Bronchial epithelial cell (primary cell): Measurements from ENCODE around the gene NACC1. TPM values are rescaled to one million over a fixed set of nuclear protein-coding genes. Genes with fewer than 3 reads are reported as not detected.

Experiments
- DNase-seq: peaks from one replicate; pipeline ENCODE4 v3.0.0-alpha.2; 2010; ENCODE audit warnings: low read depth
- FAIRE-seq: peaks from 2 replicates; lab custom pipeline; 2011; peaks lifted over from hg19 to GRCh38; lab: Jason Lieb, UNC
- H3K27me3 ChIP-seq: 2 replicates; pipeline ENCODE4 v1.5.1; 2011; ENCODE audit warnings: low read length; ENCODE audit not compliant: control insufficient read depth, insufficient read depth
- H3K36me3 ChIP-seq: 2 replicates; pipeline ENCODE4 v1.5.1; 2011; ENCODE audit warnings: low read length; ENCODE audit not compliant: control insufficient read depth, insufficient read depth
- H3K4me3 ChIP-seq: 2 replicates; pipeline ENCODE4 v1.5.1; 2011; ENCODE audit warnings: mild to moderate bottlenecking, low read depth, low read length, control low read depth
- CTCF ChIP-seq: IDR thresholded peaks from 2 replicates; pipeline ENCODE4 v1.5.1; 2011; ENCODE audit warnings: mild to moderate bottlenecking, moderate library complexity, low read length, control low read depth, inconsistent platforms; ENCODE audit not compliant: insufficient read depth, severe bottlenecking
- total RNA-seq: library from RNA; depleted of rRNA; stranded (reverse); fragments of >200 nt; gene quantifications from 2 replicates; pipeline ENCODE4 v1.2.1, GENCODE V29; 2014

The NACC1 gene
- total RNA-seq, 1 donor from 2014 or later = 20.3 TPM

DNA sequence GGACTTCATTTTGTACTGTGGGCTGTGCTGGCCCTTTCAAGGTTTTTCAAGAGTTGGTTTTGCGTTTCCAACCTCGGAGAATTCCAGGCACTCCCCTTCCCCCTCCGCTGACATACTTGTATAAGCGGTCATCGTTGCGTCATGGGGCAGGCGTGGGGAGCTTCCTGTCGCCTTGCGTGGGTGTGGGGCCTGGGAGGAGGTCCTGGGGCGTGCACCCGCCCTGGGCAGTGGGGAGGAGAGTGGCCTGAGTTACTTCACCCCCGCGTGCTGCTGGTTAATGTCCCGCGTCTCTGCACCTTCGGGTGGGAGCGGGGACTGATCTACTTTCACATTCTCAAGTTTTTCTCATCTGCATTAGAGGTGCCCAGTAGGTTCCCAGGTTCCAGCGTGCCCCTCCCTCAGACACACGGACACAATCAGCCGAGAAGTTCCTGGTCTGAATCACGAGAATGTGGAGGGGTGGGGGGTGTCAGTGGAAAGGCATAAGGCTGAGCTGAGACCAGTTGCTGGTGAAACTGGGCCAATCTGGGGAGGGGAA is 36.2 kb downstream of the NACC1 start:
- peak; percentile 81 for FAIRE-seq
- peak; percentile 75 for DNase-seq
- H3K4me3 ChIP-seq = peak overlapping the region; percentile 88
- no peaks in the 10 kb centered on the region for H3K27me3 ChIP-seq
- peaks cover 8% of the 10 kb centered on the region for H3K36me3 ChIP-seq
- no peak for TF ChIP-seq CTCF

DNA sequence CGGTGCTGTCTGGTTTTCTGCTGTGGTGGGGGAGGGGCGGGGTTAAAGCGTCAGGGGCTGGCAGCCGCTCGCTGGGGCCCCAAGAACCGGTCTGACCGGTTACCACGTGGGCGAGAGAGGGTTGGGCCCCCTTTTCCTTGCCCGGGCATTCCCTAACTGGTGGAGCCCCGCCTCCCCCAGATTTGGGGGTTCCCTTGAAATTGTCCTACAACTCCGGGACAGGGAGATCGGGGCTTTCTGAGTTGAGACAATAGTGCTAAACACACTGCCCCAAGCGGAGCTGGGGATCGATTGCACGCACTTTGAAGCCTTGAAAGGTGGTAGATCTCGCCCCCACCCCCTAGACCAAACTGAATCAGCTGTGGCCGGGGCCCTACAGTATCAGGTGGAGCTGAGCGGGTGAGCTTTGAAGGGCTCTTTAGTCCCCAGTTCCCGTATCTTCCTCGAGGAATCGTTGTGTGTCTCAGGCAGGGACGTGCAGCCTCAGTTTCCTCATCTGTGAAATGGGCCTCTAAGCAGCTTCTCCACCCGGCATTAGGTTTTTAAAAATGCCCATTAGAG is 36.9 kb downstream of the NACC1 start:
- TF ChIP-seq CTCF = peak; percentile 43
- peak; percentile 75 for DNase-seq
- peak overlapping the region; percentile 88 for H3K4me3 ChIP-seq
- H3K36me3 ChIP-seq = peaks cover 8% of the 10 kb centered on the region
- FAIRE-seq = no peak
- H3K27me3 ChIP-seq = no peaks in the 10 kb centered on the region

- H3K4me3 ChIP-seq = no peak overlapping the region
- DNase-seq (peak; percentile 69), FAIRE-seq (no peak)
- H3K36me3 ChIP-seq = peaks cover 8% of the 10 kb centered on the region
- no peak for TF ChIP-seq CTCF
- no peaks in the 10 kb centered on the region for H3K27me3 ChIP-seq
Measured at GRCh38 chr19:13155472-13156359, 37.7 kb downstream of the NACC1 start.

DNA sequence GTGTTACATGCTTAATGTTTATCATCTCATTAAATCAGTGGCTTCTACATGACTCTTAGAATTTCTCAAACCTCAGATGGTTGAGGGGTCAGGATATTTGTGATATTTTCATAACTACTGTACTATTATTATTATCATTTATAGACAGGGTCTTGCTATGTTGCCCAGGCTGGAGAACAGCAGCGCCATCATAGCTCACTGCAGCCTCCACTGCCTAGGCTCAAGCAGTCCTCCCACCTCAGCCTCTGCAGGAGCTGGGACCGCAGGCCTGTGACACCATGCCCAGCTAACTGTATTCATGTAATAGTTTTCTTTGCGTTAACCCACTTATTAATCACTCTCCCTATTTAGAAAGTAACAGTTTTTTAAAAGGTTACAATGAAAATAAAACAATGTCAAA is 41.6 kb downstream of the NACC1 start:
- Histone ChIP-seq H3K27me3 (no peaks in the 10 kb centered on the region), H3K4me3 (no peak overlapping the region), H3K36me3 (no peaks in the 10 kb centered on the region)
- TF ChIP-seq CTCF = no peak
- DNase-seq (no peak), FAIRE-seq (no peak)

DNA sequence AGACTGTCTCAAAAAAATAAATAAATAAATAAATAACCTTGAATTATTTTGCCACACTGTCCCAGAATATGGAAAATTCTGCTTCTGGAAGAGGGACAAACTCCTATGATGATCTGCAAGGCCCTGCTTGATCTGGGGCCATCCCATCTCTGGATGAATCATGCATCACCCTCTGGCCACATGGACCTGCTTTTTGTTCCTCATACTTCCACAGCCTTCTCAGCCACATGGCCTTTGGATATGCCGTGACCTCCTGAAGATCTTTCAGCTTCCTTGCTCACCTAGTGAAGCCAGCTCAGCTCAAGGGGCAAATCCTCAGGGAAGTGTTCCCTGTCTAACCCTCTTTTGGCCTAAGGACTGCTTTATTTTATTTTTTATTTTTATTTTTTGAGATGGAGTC is 42.5 kb downstream of the NACC1 start:
- Histone ChIP-seq H3K36me3 (no peaks in the 10 kb centered on the region), H3K4me3 (no peak overlapping the region), H3K27me3 (no peaks in the 10 kb centered on the region)
- FAIRE-seq (no peak), DNase-seq (peak; percentile 45)
- no peak for TF ChIP-seq CTCF
